ENCODE measurements around the gene CYB5R2.

Gene CYB5R2

DNA sequence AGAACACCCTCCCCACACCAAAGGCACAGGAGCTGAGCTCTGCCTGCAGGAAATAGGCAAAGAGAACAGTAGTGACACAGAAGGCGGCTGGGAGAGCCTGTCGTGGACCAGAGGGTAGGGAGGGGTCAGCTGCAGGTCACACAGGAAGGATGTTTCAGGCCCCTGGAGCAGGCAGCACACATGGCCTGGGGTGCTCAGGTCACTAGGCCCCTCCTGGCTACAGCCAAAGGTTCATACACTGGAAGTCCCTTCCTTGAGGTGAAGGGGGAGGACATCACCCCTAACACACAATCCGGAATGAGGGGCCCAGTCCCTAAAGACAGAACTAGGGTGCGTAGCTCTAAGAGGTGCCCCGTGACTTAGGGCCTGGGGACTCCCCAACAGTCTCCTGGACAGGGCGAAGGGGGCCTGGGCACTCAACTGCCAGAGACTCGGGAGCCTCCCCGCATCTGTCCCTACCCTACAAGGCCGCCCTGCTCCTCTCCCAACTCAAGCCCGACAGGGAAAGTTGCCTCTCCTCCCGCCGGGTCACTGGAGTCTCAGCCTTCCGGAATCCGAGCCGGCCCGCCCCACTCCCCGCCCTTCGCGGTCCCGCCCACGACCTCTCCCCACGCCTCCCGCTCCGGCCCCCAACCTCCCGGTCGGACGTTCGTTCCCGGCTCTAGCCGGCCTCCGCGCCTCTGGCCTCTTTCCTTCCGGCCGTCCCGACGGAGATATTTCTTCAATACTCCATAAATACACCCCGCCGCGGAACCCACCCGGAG, at the start of gene CYB5R2:
Gene CYB5R2 (minus strand): TSS at position 541 of the 764 bp plus-strand sequence. CDS start 675 bp downstream, outside the sequence.
- no peak for DNase-seq

DNA sequence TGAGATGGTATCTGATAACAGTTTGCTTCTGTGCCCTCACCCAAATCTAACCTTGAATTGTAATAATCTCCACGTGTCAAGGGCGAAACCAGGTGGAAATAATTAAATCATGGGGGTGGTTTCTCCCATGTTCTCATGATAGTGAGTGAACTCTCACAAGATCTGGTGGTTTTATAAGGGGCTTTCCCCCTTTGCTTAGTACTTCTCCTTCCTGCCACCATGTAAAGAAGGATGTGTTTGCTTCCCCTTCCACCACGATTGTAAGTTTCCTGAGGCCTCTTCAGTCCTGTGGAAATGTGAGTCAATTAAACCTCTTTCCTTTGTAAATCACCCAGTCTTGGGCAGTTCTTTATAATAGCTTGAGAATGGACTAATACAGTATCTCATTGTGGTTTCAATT, 41.5 kb upstream of the CYB5R2 start:
- no peak for DNase-seq

DNA sequence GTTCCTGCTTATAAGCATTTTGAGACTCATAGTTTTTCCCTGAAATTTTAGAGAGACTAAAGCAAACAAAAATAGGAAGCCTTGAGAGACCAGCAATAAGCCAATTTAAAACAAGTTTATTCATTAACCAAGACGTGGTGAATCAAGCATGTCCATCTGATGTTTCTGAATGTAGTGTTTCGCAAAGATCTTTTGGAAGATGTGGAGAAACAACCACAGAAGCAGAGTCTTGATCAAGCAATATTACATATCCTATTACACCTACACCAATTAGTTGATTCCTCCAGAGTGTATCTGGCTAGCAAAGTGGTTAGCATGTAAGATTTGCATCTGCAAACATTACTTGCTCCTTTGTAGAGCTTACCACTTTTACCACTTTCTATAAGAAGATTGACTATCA, 33.1 kb upstream of the CYB5R2 start, which contains the start of gene OVCH2:
Gene OVCH2 (minus strand): TSS at position 101 of the 400 bp plus-strand sequence. CDS start 83 bp downstream, at position 18.
- no peak for DNase-seq

DNA sequence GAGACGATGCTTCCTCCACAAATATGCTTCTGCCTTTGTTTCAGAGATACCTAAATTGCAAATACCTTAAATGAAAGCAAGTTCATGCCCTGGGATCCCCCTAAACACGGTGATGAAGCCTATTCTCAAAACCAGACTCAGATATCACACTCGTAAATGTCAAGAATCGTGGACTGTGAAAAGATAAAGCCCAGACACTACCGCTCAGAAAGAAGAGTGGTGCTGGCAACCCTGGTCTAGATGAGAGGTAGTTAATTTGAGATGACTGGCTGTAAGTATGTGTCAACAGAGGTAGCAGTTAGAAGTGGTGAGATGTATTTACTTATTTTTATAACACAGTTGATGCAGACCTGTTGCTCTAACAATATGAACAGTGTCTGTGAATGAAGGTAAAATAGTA, 30.4 kb upstream of the CYB5R2 start:
- DNase-seq: no peak

DNA sequence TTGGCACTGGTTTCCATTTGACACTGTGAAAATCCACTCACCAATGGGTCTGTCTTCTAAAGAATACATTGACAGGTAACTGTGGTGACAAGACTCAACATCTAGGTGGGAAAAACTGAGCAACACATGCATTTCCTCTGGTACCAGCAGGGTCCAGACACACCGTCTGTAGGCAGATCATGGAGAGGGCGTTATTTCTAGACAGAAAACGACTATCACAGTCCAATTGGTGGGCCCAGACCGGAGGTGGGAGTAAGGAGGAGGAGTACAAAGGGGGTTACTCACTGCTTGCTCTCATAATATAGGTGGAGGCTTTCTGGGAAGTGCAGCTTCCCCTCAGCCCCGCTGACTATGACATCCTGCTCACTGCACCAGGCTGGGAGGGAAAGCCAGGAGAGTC, 23.1 kb upstream of the CYB5R2 start:
- DNase-seq: no peak

DNA sequence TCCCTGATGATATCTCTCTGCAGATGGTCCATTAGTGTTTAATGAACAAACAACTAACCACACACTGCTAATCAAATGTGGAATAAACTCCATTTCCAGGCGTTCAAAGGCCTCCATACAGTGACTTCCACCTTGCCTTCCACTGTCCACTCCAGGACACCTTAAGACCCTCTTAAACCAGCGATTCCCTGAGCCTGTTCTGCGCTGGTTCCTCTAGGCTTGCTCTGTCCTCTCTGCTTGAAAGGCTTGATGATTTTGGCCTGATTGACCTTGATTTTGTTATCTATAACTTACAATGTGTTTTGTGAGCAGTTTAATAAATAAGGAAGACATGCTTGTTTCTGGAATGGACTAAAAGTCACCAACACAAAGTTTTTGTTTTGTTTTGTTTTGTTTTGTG, 20.9 kb upstream of the CYB5R2 start:
- no peak for DNase-seq

DNA sequence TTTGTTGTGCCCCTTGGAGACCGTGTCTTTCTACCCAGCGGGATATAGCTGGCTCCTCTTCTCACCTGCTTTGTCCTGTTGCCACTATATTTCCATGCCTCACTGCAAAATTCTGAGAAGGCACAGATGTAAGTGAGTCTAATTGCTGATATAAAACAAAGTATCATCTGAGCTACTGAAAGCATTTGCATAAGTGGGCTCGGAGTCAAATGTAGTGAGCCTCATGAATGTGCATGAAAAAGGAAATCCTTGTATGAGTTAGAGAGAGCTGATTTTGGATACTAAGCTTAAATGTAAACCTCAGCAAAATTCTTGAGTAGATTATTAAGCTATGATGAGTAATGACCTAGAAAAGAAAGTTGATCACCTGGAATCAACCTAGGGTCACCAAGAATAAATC, 19.1 kb upstream of the CYB5R2 start:
- no peak for DNase-seq

DNA sequence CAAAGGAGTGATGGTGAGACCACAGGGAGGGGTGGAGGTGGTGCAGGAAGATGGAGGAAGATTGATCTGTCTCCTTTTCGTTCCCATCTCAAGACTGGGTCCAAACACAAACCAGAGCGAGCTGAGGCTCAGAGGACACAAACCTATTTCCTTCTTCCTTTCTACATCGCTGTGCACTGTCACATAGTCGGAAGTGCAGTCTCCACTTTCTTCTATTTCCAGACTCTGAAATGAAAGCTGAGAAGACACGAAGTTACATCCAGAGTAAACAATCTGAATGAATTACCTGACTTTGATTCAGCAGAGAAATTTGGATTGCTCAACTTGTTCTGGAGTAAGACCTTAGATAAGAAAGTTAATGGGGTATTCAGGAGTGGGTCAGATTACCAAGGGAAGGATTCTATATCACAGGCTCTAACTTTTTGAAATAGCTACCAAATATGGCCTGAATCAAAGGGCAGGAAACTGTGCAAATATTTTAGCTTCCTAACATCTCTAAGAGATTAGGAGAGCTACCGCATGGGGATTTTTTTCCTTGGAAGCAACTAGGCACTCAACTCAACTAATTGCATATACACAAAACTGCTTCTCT, 18.6 kb upstream of the CYB5R2 start:
- no peak for DNase-seq

DNA sequence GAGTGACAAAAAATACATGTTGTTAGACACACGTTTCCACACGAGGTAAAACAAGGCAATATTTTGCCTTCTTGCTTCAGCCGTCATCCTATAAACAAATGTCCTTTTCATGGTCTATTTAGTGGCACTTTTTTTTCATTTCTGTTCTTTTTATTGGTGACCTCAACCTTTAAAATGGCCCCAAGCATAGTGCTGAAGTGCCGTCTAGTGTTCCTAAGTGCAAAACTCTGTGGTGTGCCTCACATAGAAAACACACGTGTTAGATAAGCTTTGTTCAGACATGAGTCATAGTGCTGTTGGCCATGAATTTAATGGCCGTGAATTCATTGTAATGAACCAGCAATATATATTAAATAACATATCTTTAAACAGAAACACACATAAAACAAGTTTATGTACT, 17.3 kb upstream of the CYB5R2 start:
- DNase-seq: no peak

DNA sequence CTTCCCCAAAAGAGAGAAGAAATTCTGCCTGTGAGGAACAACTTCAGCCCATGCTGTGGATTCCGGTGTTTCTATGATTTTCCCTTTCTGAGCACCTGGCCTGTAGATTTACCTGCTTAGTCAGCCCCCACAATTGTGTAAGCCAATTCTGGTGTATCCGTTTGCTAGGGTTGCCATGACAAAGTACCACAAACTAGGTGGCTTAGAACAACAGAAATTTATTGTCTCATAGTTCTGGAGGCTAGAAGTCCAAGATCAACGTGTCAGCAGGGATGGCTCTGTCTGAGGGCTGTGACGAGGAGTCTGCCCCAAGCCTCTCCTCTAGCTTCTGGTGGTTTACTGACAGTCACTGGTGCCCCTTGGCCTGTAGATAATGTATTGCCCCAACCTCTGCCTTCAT, 15.9 kb upstream of the CYB5R2 start:
- no peak for DNase-seq

DNA sequence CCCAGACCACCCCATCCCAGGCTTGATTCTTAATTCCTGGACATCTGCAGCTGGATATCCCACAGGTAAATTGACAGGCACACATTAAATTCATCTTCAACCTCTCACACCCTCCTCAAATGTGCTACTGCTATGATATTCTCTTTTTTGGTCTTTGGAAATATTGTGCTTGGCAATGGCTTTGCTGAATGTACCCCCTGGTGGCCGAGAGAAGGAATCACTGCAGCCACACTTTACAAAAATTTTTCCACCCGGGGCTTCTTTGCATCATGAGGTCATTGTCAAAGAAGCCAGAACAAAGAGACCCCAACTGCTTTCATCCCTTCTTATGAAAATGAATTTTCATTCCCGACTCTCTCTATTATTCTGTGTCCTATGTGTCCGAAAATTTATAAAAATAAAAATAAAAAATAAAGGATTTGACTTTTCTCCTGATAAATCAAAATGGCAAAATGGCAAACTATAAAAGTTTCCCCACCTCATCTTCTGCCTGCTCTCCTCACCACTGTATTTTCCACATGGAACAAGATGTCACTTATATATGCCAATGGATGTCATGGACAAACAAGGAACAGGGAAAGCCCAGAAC, 15.0 kb upstream of the CYB5R2 start:
- peak; percentile 24 for DNase-seq

DNA sequence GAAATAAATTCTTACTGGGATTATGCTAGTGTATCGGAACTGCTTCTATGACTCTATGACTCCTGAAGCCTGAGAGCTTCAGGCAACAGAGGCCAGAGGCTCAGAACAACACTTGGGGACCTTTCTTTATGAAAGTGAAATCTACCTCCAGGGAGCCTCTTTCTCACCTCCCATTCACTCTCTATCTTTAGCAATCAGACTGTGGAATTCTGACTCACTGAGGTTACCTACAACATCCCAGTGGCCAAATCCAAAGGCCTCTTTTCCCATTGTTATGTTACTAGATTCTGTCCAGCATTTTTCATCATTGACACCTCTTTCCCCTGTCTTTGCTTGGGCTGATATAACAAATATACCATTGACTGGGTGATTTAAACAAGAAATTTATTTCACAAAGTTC, 14.1 kb upstream of the CYB5R2 start:
- DNase-seq: no peak

DNA sequence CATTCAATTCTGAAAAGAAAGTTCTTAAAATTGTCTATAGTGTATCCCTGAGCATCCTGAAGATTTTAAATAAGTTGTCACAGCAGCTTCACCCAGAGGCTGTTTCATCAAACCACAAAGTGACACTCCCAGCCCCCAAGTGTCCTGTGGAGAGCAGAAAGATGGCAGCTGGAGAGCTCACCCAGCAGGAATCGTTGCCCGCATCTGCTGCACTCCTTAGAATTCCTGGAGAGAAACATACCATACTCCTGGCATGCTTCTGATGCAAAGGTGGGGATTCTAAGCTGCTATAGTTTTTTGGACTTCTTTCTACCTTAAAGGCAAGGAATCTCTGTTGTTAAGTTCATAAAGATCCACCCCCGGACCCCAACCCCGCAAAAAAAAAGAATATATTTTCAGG, 13.5 kb upstream of the CYB5R2 start:
- no peak for DNase-seq

DNA sequence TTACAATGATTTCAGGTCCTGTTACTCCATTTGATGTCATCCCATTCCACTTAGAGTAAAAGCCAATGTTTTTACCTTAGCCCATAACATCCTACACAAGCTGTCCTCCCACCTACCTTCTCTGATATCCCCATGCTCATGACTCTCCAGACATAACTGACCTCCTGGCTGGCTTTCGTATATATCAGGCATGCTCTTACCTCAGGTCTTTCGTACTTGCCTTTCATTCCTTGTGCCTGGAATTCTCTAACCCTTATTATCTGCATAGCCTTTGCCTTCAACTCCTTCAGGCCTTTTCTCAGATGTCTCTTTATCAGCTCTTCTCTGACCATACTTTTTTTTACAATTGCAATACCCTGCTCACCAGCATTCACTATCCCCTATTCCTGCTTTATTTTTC, 10.3 kb upstream of the CYB5R2 start:
- no peak for DNase-seq

DNA sequence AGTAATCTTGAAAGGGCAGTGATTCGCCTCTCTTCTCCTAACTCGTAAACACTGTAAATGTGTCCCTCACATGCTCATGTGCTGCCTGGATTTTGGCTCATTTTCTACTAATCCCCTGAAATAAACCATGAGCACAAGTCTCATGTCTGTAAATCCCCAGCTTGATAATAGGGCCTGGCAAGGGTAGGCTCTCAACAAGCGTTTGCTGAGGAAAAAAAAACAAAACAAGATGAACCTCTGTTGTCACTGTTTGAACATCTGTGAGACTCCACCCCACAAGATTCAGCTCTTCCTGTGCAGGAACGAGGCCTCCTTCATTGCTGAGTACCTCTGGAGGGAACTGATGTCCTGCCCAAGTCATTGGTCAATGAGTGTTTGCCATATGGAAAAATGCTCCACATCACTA, 4.5 kb upstream of the CYB5R2 start:
- no peak for DNase-seq

DNA sequence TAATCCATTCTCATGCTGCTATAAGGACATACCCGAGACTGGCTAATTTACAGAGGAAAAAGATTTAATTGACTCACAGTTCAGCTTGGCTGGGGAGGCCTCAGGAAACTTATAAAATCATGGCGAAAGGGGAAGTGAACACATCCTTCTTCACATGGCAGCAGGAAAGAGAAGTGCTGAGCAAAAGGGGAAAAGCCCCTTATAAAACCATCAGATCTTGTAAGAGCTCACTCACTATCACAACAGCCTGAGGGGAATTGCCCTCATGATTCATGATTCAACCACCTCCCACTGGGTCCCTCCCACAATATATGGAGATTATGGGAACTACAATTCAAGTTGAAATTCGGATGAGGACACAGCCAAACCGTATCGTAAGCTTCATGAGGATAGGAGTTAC, 3.8 kb upstream of the CYB5R2 start:
- DNase-seq: no peak

DNA sequence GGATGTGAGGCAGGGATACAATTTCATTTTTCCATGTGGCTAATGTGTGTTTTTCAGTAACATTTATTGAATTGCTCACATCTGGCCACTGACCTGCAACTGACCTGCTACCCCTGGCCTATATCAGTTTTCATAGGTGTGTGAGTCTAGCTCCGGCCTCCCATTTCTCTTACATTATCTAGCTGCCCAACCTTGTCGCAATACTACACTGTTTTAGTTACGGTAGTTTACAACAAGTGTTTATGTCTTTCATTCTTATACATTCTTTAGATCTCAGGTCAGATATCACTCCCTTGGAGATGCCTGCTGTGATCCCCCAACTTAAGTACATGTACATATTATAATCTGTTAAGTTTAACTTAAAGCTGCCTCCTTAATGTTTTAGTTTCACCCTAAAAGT, 2.3 kb upstream of the CYB5R2 start:
- DNase-seq: no peak

DNA sequence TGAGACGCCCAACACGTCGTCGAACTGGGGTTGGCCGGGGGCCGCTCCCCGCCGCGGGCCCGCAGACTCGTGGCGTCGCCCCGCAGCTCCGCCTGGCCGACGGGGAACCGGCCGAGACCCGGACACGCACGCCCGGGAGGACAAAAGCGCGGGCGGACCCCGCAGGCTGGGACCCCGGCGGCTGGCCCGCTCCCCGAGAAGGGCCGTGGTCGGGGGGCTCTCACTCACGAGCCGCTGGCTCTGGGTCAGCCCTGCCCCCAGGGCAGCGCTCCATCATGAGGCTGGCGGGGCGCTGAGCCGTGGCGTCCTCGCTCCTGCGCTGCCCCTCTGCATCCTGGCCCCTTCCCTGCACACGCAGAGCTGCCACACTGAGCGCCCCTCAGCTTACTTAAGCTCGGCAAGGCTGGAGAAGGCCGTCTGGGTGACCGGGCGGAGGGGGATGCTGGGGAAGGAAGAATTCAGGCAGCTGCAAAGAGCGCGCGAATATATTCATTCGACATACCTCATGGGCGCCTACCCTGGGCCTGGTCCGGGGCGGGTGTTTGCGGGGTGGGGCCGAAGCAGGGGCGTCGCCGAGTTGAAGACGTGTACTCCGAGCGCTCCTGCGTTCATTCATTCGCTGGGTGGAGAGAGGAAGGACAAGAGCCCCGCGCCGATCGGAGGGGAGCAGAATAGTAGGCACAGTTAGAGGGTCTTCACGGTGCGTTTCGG, 579 bp upstream of the CYB5R2 start:
- DNase-seq: no peak

DNA sequence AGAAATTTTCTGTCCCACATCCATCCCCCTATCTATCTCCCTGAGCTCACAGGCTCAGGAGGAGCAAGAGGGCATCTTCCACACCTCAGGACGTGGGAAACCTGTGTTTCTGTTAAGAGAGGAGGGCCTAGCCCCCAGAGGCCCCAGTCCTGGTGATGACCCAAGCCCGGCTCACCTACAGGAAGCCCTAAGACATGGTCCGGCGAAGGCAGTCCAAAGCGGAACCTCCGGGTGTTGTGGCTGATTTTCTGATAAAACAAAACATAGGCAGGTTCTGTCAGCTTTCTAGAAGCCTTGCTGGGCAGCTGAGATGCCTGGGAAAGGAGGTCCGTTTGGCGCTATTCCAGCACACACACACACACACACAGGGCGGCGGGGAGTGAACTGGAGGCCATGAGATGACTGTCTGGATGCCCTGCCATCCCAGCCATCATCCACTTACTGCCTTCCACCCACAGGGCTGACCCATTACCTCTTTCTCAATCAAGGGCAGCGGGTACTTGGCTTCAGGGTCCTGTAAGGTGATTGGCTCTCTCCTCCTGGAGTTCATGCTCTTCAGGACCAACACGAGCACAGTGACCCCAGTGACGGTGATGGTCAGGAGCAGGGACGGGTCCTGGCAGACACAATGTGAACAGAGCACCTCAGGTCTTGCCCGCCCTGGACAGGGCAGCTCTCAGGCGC, 882 bp downstream of the CYB5R2 start:
- no peak for DNase-seq

DNA sequence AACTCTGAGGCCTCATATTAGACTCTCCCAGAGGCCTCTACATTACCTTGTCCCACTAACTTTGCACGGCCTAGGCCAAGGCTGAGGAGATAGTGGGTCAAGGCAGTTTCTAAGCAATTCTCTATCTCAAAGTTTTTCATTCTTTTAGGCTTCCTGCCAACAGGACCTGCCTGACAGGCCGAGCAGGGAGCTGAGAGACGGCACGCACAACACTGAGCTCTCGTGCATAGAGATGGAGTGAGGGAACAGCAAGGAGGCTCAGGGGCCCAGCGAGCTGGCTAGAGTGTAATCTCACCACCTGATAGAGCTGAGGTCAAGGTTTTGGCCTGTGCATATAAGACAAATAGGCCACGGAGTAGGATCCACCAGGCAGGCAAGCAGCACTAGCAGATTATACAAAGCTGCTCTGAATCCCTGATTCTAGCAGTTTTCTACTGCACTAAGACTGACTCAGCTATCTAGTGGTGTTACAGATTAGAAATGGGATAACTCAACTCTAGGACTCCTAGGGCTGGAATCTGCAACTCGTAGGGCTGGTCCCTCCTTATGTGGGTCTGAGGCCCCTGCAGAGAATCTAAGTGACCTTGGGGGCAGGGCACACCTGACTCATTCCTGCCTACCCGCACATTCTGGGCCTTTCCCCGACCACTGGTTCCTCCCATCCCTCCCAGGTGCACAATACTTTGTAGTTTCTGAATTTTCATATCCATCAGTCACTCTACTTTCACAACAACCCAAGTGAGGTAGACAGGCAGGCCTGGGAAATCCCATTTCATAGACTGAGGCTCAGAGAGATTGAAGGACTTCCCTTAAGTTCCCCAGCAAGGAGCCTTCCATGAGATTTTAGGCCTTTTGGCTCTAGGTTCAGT, 1.7 kb downstream of the CYB5R2 start:
- DNase-seq: no peak

DNA sequence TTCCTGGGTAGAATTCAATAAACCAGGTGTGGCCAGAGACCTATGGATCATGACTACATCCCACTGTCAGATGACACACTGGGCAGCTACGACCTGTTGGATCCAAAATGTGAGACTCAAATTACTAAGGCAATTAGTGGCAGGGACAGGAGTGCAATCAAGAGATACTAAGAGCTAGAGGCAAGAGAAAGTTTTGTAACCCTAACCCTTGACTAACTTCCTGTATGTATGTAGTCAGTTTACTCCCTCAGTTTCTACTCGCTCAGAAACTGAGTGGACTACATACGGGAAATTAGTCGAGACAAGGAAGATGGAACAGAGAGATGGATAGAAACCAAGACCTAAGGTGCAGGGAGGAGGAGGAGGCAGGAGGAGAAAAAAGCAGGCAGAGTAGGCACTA, 2.7 kb downstream of the CYB5R2 start:
- no peak for DNase-seq

DNA sequence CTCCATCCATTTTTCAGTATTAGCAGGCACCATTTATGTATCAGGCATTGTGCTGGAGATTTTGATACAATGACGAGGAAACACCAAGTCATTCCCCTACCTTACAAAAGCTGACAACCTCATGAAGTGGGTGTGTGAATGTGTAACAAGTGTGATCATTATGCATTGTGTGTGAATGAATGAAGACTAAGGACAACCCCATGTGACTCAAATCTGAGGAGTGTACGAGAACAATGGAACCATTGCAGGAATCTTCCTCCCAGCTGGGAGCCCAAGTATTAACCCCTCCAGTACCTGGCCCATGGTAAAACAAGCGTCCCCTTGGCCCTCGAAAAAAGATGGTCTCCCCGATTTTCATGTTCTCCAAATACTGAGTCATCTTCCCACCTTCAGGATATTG, 4.4 kb downstream of the CYB5R2 start:
- no peak for DNase-seq

Data from NCI-H446 treated with DMSO at 0.1 percent for 48 hours (cell line).